ENCODE results near the gene FARP1. TPM values are rescaled to one million over a fixed set of nuclear protein-coding genes. Genes with fewer than 3 reads are reported as not detected.

Gene FARP1
- polyA plus RNA-seq, 1 of the 3 experiments (the other 2 are of a cell fraction): 12.0 TPM

- Histone ChIP-seq H3K79me2 (ENCODE audit: insufficient read depth) (peaks cover 89% of the 10 kb centered on the region), H3K4me2 (no peak overlapping the region), H3K9me3 (no peaks in the 10 kb centered on the region), H3F3A (replicated peaks; ENCODE audit: insufficient read depth) (no peaks in the 10 kb centered on the region), H3K36me3 (replicated peaks in 1 of 2; ENCODE audit: control insufficient read depth in 1 of 2, insufficient read depth in 2 of 2, low read length in 1 of 2) (no peaks in the 10 kb centered on the region), H3K4me1 (ENCODE audit: control insufficient read depth in 1 of 2, insufficient read depth in 2 of 2, low read depth in 1 of 2, low read length in 1 of 2) (peaks cover 0 to 3% of the 10 kb centered on the region in 2 experiments; a peak in 1 of 4 replicates), H3K27ac (ENCODE audit: low read depth in 2 of 2, low read length in 1 of 2) (no peak overlapping the region), H3K27me3 (ENCODE audit: insufficient read depth) (no peaks in the 10 kb centered on the region), H3K4me3 (ENCODE audit: low read depth in 2 of 2, low read length in 1 of 2) (no peak overlapping the region), H2AFZ (ENCODE audit: low read depth) (no peak overlapping the region), H4K20me1 (ENCODE audit: insufficient read depth) (no peaks in the 10 kb centered on the region; the same call in 1 of the 2 replicates), H3K9me2 (no peaks in the 10 kb centered on the region), H3K9ac (no peak overlapping the region)
- TF ChIP-seq PBX3 (IDR thresholded peaks at IDR 0.05) (0 out of 2 replicates have a peak, but pooled peaks have one; percentile 18), NFIC (IDR thresholded peaks at IDR 0.05; ENCODE audit: borderline replicate concordance) (peak; percentile 86), CHD2 (IDR thresholded peaks at IDR 0.05; ENCODE audit: low read length, partially characterized antibody) (no peak)
- DNase-seq: no peak
- ChIA-PET CTCF (interaction anchor here (0.9 to 1.0 kb wide), 2 partner anchors 13 to 687 kb away, joined by 3 to 4 read pairs; no protein-coding TSS in a partner anchor), POLR2A (no interaction called here)
- WGBS (ENCODE audit: low lambda C conversion rate): 93% methylated on average over 5 of the region's 5 CpGs
These were observed 12.7 kb downstream of the FARP1 start for GRCh38 chr13:98155475-98156109.

GRCh38 chr13:98156259-98156658, 13.4 kb downstream of the FARP1 start:
- Histone ChIP-seq H3K4me1 (ENCODE audit: control insufficient read depth in 1 of 2, insufficient read depth in 2 of 2, low read depth in 1 of 2, low read length in 1 of 2) (peaks cover 0 to 3% of the 10 kb centered on the region in 2 experiments; a peak in 1 of 4 replicates), H3F3A (replicated peaks; ENCODE audit: insufficient read depth) (no peaks in the 10 kb centered on the region), H3K9me2 (no peaks in the 10 kb centered on the region), H4K20me1 (ENCODE audit: insufficient read depth) (no peaks in the 10 kb centered on the region; the same call in 1 of the 2 replicates), H3K4me2 (no peak overlapping the region), H3K4me3 (ENCODE audit: low read depth in 2 of 2, low read length in 1 of 2) (no peak overlapping the region), H3K79me2 (ENCODE audit: insufficient read depth) (peaks cover 88% of the 10 kb centered on the region), H2AFZ (ENCODE audit: low read depth) (no peak overlapping the region), H3K9ac (no peak overlapping the region), H3K9me3 (no peaks in the 10 kb centered on the region), H3K36me3 (replicated peaks in 1 of 2; ENCODE audit: control insufficient read depth in 1 of 2, insufficient read depth in 2 of 2, low read length in 1 of 2) (no peaks in the 10 kb centered on the region), H3K27me3 (ENCODE audit: insufficient read depth) (no peaks in the 10 kb centered on the region), H3K27ac (ENCODE audit: low read depth in 2 of 2, low read length in 1 of 2) (no peak overlapping the region)
- TF ChIP-seq RCOR1 (IDR thresholded peaks at IDR 0.05; ENCODE audit: low read length) (no peak), PBX3 (IDR thresholded peaks at IDR 0.05) (no peak), NRF1 (IDR thresholded peaks at IDR 0.05; ENCODE audit: low read depth, low read length) (no peak), POLR2AphosphoS5 (IDR thresholded peaks at IDR 0.05; ENCODE audit: low read depth, low read length) (no peak), FOXJ3 (CRISPR knock-in tag; IDR thresholded peaks at IDR 0.05) (no peak), FOSL2 (IDR thresholded peaks at IDR 0.05; ENCODE audit: borderline replicate concordance, low read depth) (no peak), ZBTB33 (IDR thresholded peaks at IDR 0.05; ENCODE audit: borderline replicate concordance, low read depth) (no peak), GABPA (IDR thresholded peaks at IDR 0.05; ENCODE audit: low read depth) (no peak), MEF2A (IDR thresholded peaks at IDR 0.05; ENCODE audit: borderline replicate concordance, low read depth) (no peak), CTCF (IDR thresholded peaks at IDR 0.05) (no peak), EP300 (IDR thresholded peaks at IDR 0.05; ENCODE audit: borderline replicate concordance in 1 of 2, low read depth in 1 of 2, low read length in 1 of 2) (no peak), TAF1 (IDR thresholded peaks at IDR 0.05; ENCODE audit: borderline replicate concordance, low read depth, low read length) (no peak), RFX5 (IDR thresholded peaks at IDR 0.05; ENCODE audit: low read length) (no peak)
- ChIA-PET POLR2A (no interaction called here), CTCF (no interaction called here)
- 89% methylated on average over 2 of the region's 2 CpGs for WGBS (ENCODE audit: low lambda C conversion rate)
- no peak for DNase-seq
